ENCODE data around the gene GABRB1.

GABRB1 gene

DNA sequence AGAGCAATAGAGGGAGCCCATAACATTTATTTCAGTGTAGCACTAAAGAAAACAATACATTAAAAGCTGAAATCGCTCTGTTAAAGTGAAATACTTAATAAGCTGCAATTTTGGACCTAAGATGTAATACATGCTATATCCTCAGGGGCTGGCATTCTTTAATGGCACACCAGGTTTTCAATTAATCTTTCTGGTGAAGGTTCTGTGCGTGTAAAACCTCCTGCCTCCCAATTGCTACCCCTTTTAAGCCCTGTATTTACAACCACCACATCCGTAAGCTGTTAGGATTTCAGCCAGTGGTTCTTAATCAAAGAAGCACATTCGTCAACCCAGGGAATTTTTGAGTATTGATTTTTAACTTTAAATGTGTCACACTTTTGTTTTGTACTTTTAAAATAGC is 439.7 kb downstream of the GABRB1 start:
- no peak for DNase-seq (ENCODE audit: low read depth)

DNA sequence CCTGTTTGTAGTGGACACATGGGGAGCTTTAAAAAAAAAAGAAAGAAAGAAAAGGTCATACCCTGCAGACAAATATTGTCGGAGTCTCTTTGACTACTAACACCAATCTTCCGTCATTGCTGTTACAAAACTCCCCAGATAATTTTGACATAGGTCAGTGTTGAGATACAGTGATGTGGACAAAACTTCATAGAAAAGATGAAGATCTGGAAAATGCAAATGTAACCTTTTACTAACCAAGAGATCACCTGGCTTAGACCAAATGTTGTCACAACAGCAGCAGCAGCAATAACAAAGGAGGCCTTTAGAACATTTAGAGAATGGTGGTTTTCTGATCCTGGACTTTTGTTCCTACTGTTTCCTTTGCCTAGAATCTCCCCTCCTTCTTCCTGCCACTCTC is 440.2 kb downstream of the GABRB1 start:
- DNase-seq (ENCODE audit: low read depth), result no peak

DNA sequence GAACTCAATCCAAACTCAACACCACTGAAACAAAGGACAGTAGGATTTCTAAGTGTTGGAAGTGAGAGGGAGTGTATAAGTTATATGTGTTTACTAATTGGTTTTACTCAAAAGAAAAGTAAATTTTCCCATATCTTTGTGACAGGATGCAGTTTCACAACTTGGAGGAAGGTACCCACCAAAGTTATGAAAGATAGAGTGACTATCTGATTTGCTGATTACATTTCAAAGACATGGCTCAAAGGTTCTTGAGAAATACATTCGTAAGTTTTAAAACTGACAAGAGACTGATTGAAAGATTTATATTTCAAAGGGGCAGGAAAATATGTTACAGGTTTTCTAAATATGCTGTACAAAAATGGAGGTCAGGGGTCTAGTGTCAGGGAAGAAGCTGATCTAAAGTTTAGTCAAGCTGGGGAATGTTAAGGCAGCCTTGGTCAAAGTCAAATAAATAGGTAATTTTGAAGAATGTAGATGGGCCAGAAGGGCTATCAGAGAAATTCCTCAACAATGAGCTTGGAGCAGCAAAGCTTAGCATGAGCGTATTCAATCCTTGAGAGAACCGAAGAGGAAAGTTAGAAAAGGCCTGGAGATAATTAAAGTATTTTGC is 441.9 kb downstream of the GABRB1 start:
- no peak for DNase-seq (ENCODE audit: low read depth)

DNA sequence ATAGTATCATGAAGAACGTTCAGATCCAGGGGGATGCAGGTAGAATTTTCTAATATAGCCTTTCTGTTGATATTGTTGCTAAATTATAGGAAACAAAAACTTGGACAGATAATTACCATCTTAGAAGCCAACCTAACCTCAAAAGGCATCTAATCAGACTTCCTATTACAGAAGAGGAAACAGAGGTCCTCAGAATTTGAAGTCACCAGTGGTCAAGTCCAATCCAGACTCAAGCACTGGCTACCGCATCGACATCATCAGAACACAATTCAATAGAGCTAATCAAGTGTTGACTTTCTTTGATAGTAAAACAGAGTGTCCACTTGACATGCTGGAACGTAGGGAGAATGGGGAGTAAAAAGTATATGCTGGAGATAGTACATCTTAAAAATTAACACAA is 443.4 kb downstream of the GABRB1 start:
- no peak for DNase-seq (ENCODE audit: low read depth)

DNA sequence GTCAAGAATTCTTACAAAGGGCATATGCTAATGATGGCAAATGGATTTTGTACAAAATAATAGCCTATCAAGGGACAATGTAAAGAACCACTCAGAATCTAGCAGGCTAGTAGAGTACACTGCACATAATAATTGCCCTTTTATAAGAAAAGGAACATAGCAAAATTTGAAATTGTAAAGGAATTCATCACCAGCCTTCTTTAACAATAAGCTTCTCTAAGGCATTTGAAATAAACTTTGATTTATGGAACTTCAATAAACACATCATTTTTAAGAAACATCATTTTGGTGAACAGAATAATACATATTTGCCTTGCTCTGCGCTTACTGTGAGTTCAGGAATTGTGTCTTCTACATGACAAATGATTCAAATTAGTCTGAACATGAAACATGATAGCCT is 444.0 kb downstream of the GABRB1 start:
- no peak for DNase-seq (ENCODE audit: low read depth)

All from stimulated activated CD8-positive, alpha-beta memory T cell treated with anti-CD3 and anti-CD28 coated beads, Interleukin-12 subunit alpha, Interleukin-12 subunit beta, amount 100 ng/mL, for 1 hour (primary cell).